GM12875 (cell line): ENCODE data around the gene UXT.
"Not testable (repeated sequence)": the region's sequence is repeated elsewhere in the genome, so short reads cannot be mapped to it uniquely, and the experiment has no call there.

ENCODE experiments used
- H3K4me3 ChIP-seq: one replicate; pipeline ENCODE4 v1.5.1; 2011; ENCODE audit warnings: low read depth, low read length, control low read depth
- TF ChIP-seq, protein P1 (sequence below): IDR thresholded peaks from 2 replicates; pipeline ENCODE4 v1.5.1; 2011; ENCODE audit warnings: low read depth, mild to moderate bottlenecking, control low read depth, inconsistent platforms, low read length, moderate library complexity, borderline replicate concordance; ENCODE audit not compliant: insufficient read depth

Gene UXT

DNA sequence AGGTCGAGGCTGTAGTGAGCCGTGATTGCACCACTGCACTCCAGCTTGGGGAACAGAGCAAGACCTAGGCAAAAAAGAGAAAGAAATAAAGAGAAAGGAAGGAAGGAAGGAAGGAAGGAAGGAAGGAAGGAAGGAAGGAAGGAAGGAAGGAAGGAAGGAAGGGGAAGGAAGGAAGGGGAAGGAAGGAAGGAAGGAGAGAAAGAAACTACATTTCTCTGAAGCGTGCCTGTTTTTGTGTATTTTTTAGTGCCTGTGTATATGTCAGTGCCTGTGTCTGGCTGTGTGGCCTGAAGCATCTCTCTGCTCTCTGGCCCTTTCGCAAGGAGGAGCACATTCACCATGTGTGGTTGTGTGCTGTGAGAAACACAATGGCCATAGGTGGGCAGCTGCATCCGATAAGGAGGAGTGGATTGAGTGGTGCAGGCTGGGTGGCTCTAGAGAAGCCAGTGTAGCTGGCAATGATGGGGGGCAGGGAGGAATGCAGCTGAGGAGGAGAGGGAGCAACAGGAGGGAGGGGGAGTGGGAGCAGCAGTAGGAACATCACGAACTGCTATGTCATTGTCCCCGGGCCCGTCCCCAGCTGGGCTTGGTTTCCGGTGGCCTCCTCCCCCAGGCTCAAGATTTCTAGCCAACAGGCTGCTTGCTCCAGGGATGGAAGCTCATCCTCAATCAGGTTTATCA, 50.7 kb downstream of the UXT start:
- TF ChIP-seq, protein P1, sequence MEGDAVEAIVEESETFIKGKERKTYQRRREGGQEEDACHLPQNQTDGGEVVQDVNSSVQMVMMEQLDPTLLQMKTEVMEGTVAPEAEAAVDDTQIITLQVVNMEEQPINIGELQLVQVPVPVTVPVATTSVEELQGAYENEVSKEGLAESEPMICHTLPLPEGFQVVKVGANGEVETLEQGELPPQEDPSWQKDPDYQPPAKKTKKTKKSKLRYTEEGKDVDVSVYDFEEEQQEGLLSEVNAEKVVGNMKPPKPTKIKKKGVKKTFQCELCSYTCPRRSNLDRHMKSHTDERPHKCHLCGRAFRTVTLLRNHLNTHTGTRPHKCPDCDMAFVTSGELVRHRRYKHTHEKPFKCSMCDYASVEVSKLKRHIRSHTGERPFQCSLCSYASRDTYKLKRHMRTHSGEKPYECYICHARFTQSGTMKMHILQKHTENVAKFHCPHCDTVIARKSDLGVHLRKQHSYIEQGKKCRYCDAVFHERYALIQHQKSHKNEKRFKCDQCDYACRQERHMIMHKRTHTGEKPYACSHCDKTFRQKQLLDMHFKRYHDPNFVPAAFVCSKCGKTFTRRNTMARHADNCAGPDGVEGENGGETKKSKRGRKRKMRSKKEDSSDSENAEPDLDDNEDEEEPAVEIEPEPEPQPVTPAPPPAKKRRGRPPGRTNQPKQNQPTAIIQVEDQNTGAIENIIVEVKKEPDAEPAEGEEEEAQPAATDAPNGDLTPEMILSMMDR = no peak
- H3K4me3 ChIP-seq = no peak overlapping the region

DNA sequence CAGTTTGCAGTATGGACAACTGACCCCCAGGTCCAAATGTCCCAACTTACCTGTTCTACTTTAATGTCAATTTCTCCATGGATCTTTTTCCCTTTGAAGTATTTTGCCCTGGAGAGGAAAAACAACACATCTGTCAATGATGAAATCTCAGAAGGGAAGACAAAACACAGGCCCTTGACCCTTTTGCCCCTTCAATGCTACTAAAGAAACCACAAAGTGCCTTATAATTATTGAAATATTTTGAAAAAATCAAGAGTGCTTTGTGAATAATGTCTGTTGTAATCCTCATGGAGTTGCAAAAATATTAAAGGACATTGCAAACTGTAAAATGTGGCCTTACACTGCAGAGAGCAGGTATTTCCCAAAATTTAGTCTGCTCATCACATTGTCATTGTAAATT, 51.9 kb downstream of the UXT start:
- TF ChIP-seq, protein P1 = no peak
- H3K4me3 ChIP-seq = no peak overlapping the region

DNA sequence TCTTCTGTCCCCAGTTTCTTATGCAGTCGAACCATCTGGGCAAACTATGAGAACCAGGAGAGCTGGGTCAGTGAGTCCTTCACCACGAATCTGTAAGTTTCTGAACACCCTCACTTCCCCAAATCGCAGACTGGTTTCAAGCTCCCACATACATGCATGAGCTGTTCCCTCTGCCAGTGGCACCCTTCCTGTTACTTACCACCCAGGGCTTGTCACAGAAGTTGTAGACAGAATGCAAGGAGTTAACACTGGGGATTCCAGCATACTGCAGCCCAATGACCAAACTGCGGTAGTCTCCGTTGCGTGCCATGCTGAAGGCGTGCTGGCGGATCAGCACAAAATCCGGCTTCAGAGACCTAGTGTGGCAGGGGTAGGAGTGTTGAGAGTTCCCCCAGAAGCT, 54.0 kb downstream of the UXT start:
- TF ChIP-seq, protein P1 = no peak
- no peak overlapping the region for H3K4me3 ChIP-seq

DNA sequence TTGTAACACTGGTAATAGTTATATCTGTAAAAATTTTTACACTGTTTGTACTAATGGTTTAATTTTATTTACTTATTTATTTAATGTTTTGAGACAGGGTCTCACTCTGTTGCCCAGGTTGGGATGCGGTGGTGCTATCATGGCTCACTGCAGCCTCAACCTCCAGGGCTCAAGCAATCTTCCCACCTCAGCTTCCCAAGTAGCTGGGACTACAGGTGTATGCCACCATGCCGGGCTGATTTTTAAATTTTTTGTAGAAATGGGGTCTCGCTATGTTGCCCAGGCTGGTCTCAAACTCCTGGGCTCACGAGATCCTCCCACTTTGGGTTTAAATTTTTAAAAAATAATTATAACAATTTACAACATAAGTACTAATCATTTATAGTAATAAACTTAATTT, 55.9 kb downstream of the UXT start:
- not testable (repeated sequence) for H3K4me3 ChIP-seq
